H1 (cell line): ENCODE results near the gene MPHOSPH9. TPM values are rescaled to one million over a fixed set of nuclear protein-coding genes. Genes with fewer than 3 reads are reported as not detected.

Experiments used
- CTCF ChIA-PET: fragments of 300-600 bp; sonication (Branson Sonifier 250); formaldehyde crosslinking; loops from one replicate; lab custom pipeline; 2021; ENCODE audit not compliant: partially characterized antibody; lab: Charles Lee
- POLR2A ChIA-PET: fragments of 300-600 bp; sonication (Branson Sonifier 250); formaldehyde crosslinking; loops from one replicate; lab custom pipeline; 2021; ENCODE audit warnings: inconsistent platforms; ENCODE audit not compliant: partially characterized antibody; lab: Charles Lee
- DNase-seq, 2 experiments: peaks; one replicate each; pipeline versions ENCODE4 v3.0.0 to v3.0.0-alpha.2; 2010 to 2022; ENCODE audit warnings: low spot score in 2 of 2, low read depth in 1 of 2, mixed read lengths in 1 of 2
- FAIRE-seq: peaks from 2 replicates; lab custom pipeline; 2011; peaks lifted over from hg19 to GRCh38; lab: Jason Lieb, UNC
- H2AFZ ChIP-seq: 2 replicates; pipeline ENCODE4 v1.8.1; 2012; ENCODE audit warnings: low read length, inconsistent platforms
- H2AK5ac ChIP-seq: 2 replicates; pipeline ENCODE4 v1.6.1; 2013; ENCODE audit warnings: low read depth, low read length
- H2BK120ac ChIP-seq: replicated peaks from 2 replicates; pipeline ENCODE3; 2013; ENCODE audit warnings: low read depth, low read length, inconsistent platforms
- H2BK12ac ChIP-seq: 2 replicates; pipeline ENCODE4 v1.6.1; 2013; ENCODE audit warnings: low read depth, low read length
- H2BK15ac ChIP-seq: 2 replicates; pipeline ENCODE4 v1.6.1; 2013; ENCODE audit warnings: low read length
- H2BK20ac ChIP-seq: 2 replicates; pipeline ENCODE4 v1.6.1; 2013; ENCODE audit warnings: low read length
- H2BK5ac ChIP-seq: 2 replicates; pipeline ENCODE4 v1.6.1; 2013; ENCODE audit warnings: low read depth, low read length
- H3K14ac ChIP-seq: 2 replicates; pipeline ENCODE4 v1.6.1; 2013; ENCODE audit warnings: inconsistent platforms; ENCODE audit not compliant: insufficient read length
- H3K18ac ChIP-seq: 2 replicates; pipeline ENCODE4 v1.6.1; 2013; ENCODE audit warnings: low read length; ENCODE audit errors: extremely low read depth
- H3K23ac ChIP-seq: 2 replicates; pipeline ENCODE4 v1.6.1; 2013; ENCODE audit warnings: inconsistent platforms; ENCODE audit not compliant: insufficient read length
- H3K23me2 ChIP-seq: 2 replicates; pipeline ENCODE4 v1.6.1; 2013; ENCODE audit warnings: low read depth, low read length
- H3K27ac ChIP-seq: 2 replicates; pipeline ENCODE4 v1.6.1; 2011; ENCODE audit warnings: low read depth, low read length, inconsistent platforms
- H3K27me3 ChIP-seq, 4 experiments: replicated peaks in 1 of 4; 1 replicate in 1 of 4; 2 replicates in 3 of 4; pipeline versions ENCODE4 v1.6.1 to v1.8.1; 2011 to 2013; ENCODE audit warnings: low read length in 3 of 4, mild to moderate bottlenecking in 3 of 4, inconsistent platforms in 2 of 4, mixed read lengths in 2 of 4, moderate library complexity in 1 of 4; ENCODE audit not compliant: control insufficient read depth in 3 of 4, insufficient read depth in 3 of 4; ENCODE audit errors: extremely low read depth in 1 of 4
- H3K36me3 ChIP-seq, 4 experiments: 2 replicates each; pipeline versions ENCODE4 v1.6.1 to v1.8.1; 2011 to 2013; ENCODE audit warnings: mild to moderate bottlenecking in 4 of 4, low read length in 3 of 4, moderate library complexity in 2 of 4, control low read depth in 1 of 4, inconsistent platforms in 1 of 4; ENCODE audit not compliant: insufficient read depth in 4 of 4, control insufficient read depth in 2 of 4
- H3K4ac ChIP-seq: replicated peaks from 2 replicates; pipeline ENCODE3; 2013; ENCODE audit warnings: low read length, low read depth, mixed read lengths, inconsistent platforms; ENCODE audit not compliant: insufficient read length
- H3K4me1 ChIP-seq, 4 experiments: replicated peaks in 1 of 4; 1 replicate in 1 of 4; 2 replicates in 3 of 4; pipeline versions ENCODE4 v1.6.1 to v1.8.1; 2011 to 2013; ENCODE audit warnings: low read length in 3 of 4, inconsistent platforms in 2 of 4, mixed read lengths in 1 of 4; ENCODE audit not compliant: insufficient read depth in 4 of 4, control insufficient read depth in 3 of 4
- H3K4me2 ChIP-seq, 2 experiments: 2 replicates each; pipeline versions ENCODE4 v1.6.1 to v1.8.1; 2011 to 2013; ENCODE audit warnings: low read depth in 2 of 2, low read length in 2 of 2, control low read depth in 1 of 2, inconsistent platforms in 1 of 2, mild to moderate bottlenecking in 1 of 2; ENCODE audit not compliant: insufficient read depth in 1 of 2
- H3K4me3 ChIP-seq, 4 experiments: fragments of 200-600, 300-600 bp in 1 of 4; sonication (generic), shearing (Covaris generic), sonication (Bioruptor Twin) in 1 of 4; 2 replicates each; pipeline versions ENCODE4 v1.5.1 to v1.8.1; 2011 to 2016; ENCODE audit warnings: low read length in 4 of 4, low read depth in 3 of 4, control low read depth in 2 of 4, inconsistent platforms in 2 of 4, mild to moderate bottlenecking in 2 of 4, mixed read lengths in 1 of 4, moderate library complexity in 1 of 4; ENCODE audit not compliant: insufficient read depth in 2 of 4; ENCODE audit errors: extremely low read depth in 1 of 4
- H3K56ac ChIP-seq: replicated peaks from 2 replicates; pipeline ENCODE3; 2013; ENCODE audit warnings: low read depth, mild to moderate bottlenecking, mixed read lengths, low read length, inconsistent platforms; ENCODE audit not compliant: insufficient read length
- H3K79me1 ChIP-seq: 2 replicates; pipeline ENCODE4 v1.6.1; 2013; ENCODE audit warnings: low read depth, low read length, control low read depth
- H3K79me2 ChIP-seq, 2 experiments: 2 replicates each; pipeline versions ENCODE4 v1.6.1 to v1.8.1; 2012 to 2013; ENCODE audit warnings: low read length in 2 of 2, mild to moderate bottlenecking in 2 of 2, inconsistent platforms in 1 of 2; ENCODE audit not compliant: insufficient read depth in 2 of 2, control insufficient read depth in 1 of 2
- H3K9ac ChIP-seq, 4 experiments: replicated peaks in 1 of 4; 1 replicate in 1 of 4; 2 replicates in 3 of 4; pipeline versions ENCODE4 v1.6.1 to v1.8.1; 2011 to 2013; ENCODE audit warnings: low read depth in 3 of 4, low read length in 3 of 4, control low read depth in 2 of 4, mild to moderate bottlenecking in 2 of 4, moderate library complexity in 2 of 4, inconsistent platforms in 1 of 4; ENCODE audit errors: extremely low read depth in 1 of 4
- H3K9me3 ChIP-seq, 2 experiments: 2 replicates each; pipeline versions ENCODE4 v1.6.1 to v1.8.1; 2012 to 2013; ENCODE audit warnings: mild to moderate bottlenecking in 2 of 2, moderate library complexity in 2 of 2, control low read depth in 1 of 2, inconsistent platforms in 1 of 2, low read depth in 1 of 2, low read length in 1 of 2, mixed read lengths in 1 of 2; ENCODE audit not compliant: insufficient read depth in 2 of 2
- H4K20me1 ChIP-seq, 2 experiments: replicated peaks in 1 of 2; 2 replicates each; pipeline versions ENCODE3 to v1.8.1; 2011 to 2013; ENCODE audit warnings: inconsistent platforms in 2 of 2, low read length in 2 of 2, mild to moderate bottlenecking in 1 of 2; ENCODE audit not compliant: insufficient read depth in 2 of 2, control insufficient read depth in 1 of 2
- H4K5ac ChIP-seq: 2 replicates; pipeline ENCODE4 v1.6.1; 2013; ENCODE audit warnings: low read length, low read depth, mixed read lengths, inconsistent platforms; ENCODE audit not compliant: insufficient read length
- H4K8ac ChIP-seq: 2 replicates; pipeline ENCODE4 v1.8.0; 2013; ENCODE audit warnings: mild to moderate bottlenecking, moderate library complexity, low read length, inconsistent platforms; ENCODE audit not compliant: insufficient read depth; ENCODE audit errors: extremely low read depth
- H4K91ac ChIP-seq: replicated peaks from 2 replicates; pipeline ENCODE3; 2013; ENCODE audit warnings: low read length, mixed read lengths, inconsistent platforms; ENCODE audit not compliant: insufficient read length
- EGR1 ChIP-seq: IDR thresholded peaks from 2 replicates; pipeline ENCODE4 v1.6.1; 2011; ENCODE audit warnings: low read depth, low read length, borderline replicate concordance
- GTF2F1 ChIP-seq: IDR thresholded peaks from 2 replicates; pipeline ENCODE4 v1.6.1; 2012; ENCODE audit warnings: low read depth, low read length, improper control_type of control experiment, borderline replicate concordance
- JUN ChIP-seq: IDR thresholded peaks from 2 replicates; pipeline ENCODE4 v1.6.1; 2011; ENCODE audit warnings: low read depth, mild to moderate bottlenecking, improper control_type of control experiment, low read length
- POLR2A ChIP-seq, 2 experiments: IDR thresholded peaks; 1 replicate in 1 of 2; 2 replicates in 1 of 2; pipeline ENCODE4 v1.6.1; 2011; ENCODE audit warnings: low read depth in 2 of 2, low read length in 2 of 2, mild to moderate bottlenecking in 2 of 2; ENCODE audit errors: control extremely low read depth in 1 of 2
- RFX5 ChIP-seq: IDR thresholded peaks from 2 replicates; pipeline ENCODE4 v1.6.1; 2011; ENCODE audit warnings: low read depth, low read length, improper control_type of control experiment, borderline replicate concordance
- SIN3A ChIP-seq, 2 experiments: IDR thresholded peaks in 1 of 2; conservative IDR thresholded peaks in 1 of 2; 2 replicates each; pipeline ENCODE4 v1.6.1; 2011 to 2012; ENCODE audit warnings: low read length in 2 of 2, improper control_type of control experiment in 1 of 2, low read depth in 1 of 2, mild to moderate bottlenecking in 1 of 2
- SIRT6 ChIP-seq: IDR thresholded peaks from one replicate; pipeline ENCODE4 v1.7.1; 2012; ENCODE audit warnings: low read length, inconsistent platforms
- TAF7 ChIP-seq: optimal IDR thresholded peaks from 2 replicates; pipeline ENCODE3; 2011; ENCODE audit warnings: low read depth, mild to moderate bottlenecking, inconsistent platforms, low read length, moderate library complexity, borderline replicate concordance
- WGBS, 2 experiments: shearing (Covaris generic) in 1 of 2; methylation state at CpG; one replicate each; pipeline versions ENCODE4 v1.1.6 to v1.1.7; 2013 to 2015; ENCODE audit warnings: low lambda C conversion rate in 2 of 2, mixed read lengths in 2 of 2, inconsistent platforms in 1 of 2, low coverage in 1 of 2, missing lambda C conversion rate in 1 of 2; ENCODE audit not compliant: insufficient replicate concordance in 2 of 2, insufficient coverage in 1 of 2, insufficient read length in 1 of 2; ENCODE audit errors: extremely low coverage in 1 of 2, missing lambda C conversion rate in 1 of 2; 5-methylcytosine and 5-hydroxymethylcytosine counted together
- polyA plus RNA-seq, 7 experiments: library from polyadenylated mRNA; depleted of rRNA in 3 of 7; stranded (reverse) in 5 of 7; unstranded in 2 of 7; fragments of >200 nt in 5 of 7; fragments of 200-250 nt in 2 of 7; gene quantifications; 1 replicate in 5 of 7; 2 replicates in 1 of 7; 4 replicates in 1 of 7; pipeline versions ENCODE4 v1.2.1 to v1.2.3, GENCODE V29; 2011 to 2013; ENCODE audit warnings: missing spikeins in 2 of 7, mixed read lengths in 2 of 7
- total RNA-seq: library from RNA; stranded (reverse); fragmentation: NEBNext Ultra II Directional; extraction: Animal tissue kit (Norgen Biotek cat#: 25700); gene quantifications from 2 replicates; pipeline ENCODE4 v1.2.1, GENCODE V29; 2021
- TF ChIP-seq, protein P1 (sequence below), 3 experiments: IDR thresholded peaks; 1 replicate in 2 of 3; 2 replicates in 1 of 3; pipeline versions ENCODE4 v1.5.1 to v1.6.1; 2011; ENCODE audit warnings: low read length in 3 of 3, mild to moderate bottlenecking in 3 of 3, inconsistent platforms in 2 of 3, low read depth in 1 of 3, moderate library complexity in 1 of 3; ENCODE audit not compliant: insufficient read depth in 1 of 3; ENCODE audit errors: control extremely low read depth in 1 of 3

The MPHOSPH9 gene
- total and polyA plus RNA-seq, 2 of the 8 experiments (the other 6 are each of a cell fraction or from before 2014, with no cell fraction given): 8.8 to 48.8 TPM

DNA sequence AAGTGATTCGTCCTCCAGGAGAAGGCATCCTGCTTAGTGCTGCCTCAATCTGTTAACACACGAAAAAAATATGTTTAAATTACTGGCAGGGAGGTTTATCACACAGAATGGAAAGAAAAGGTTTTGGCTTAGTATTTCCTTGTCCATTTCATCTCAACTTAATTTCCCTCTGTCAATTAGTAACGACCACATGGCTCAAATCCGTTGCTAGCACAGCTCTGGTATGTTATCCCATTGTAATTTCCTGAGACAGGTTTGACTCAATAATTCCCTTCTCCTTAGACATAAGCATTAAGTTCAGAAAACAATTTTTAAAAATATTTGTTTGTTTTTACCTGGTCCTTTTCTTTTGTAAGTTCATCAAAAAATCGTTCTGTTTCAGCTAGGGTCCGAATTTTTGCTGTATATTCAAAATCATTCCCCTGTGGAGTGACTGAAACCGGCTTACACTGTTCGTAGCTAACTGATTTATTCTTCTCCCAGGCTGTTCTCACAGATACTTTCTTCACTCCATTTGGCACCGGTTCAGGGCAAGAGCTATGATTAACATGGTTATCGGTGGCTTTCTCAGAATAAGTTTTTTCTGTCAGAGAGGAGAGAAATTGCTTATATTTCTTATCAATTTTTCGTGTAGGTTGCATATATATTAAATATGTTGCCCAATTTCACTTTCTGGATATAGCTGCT, 72.0 kb downstream of the MPHOSPH9 start:
- no peak overlapping the region for H3K27ac ChIP-seq
- H3K23me2 ChIP-seq: no peaks in the 10 kb centered on the region
- H2BK15ac ChIP-seq: no peak overlapping the region
- no peak overlapping the region for H2BK20ac ChIP-seq
- H4K91ac ChIP-seq: no peak overlapping the region
- H3K18ac ChIP-seq: no peak overlapping the region
- FAIRE-seq: no peak
- DNase-seq: no peak
- no peak overlapping the region for H3K9ac ChIP-seq
- H2BK120ac ChIP-seq: no peak overlapping the region
- peaks cover 0 to 43% (median 4%) of the 10 kb centered on the region in 4 experiments; a peak in 6 of 8 replicates for H3K36me3 ChIP-seq
- no peak overlapping the region for H2AK5ac ChIP-seq
- H3K79me2 ChIP-seq: no peaks in the 10 kb centered on the region
- H3K9me3 ChIP-seq: no peaks in the 10 kb centered on the region
- no peak overlapping the region for H3K4ac ChIP-seq
- H2BK5ac ChIP-seq: no peak overlapping the region
- no peak overlapping the region for H4K8ac ChIP-seq
- no peak overlapping the region for H2BK12ac ChIP-seq
- no peak overlapping the region for H3K4me3 ChIP-seq
- CTCF ChIA-PET: interaction anchor here (0.9 to 2.0 kb wide), 3 partner anchors 117 to 172 kb away, joined by 3 to 6 read pairs (median 3); no protein-coding TSS in a partner anchor
- POLR2A ChIA-PET: interaction anchor here (0.5 to 1.0 kb wide), 2 partner anchors 70 to 602 kb away, joined by 3 to 4 read pairs; no protein-coding TSS in a partner anchor
- WGBS, 2 experiments: 83% methylated on average over 11 of the region's 11 CpGs; no CpG with 5 or more reads in 1 of the 2 experiments
- no peak overlapping the region for H3K14ac ChIP-seq
- H3K23ac ChIP-seq: no peak overlapping the region
- no peaks in the 10 kb centered on the region for H3K79me1 ChIP-seq
- H2AFZ ChIP-seq: no peak overlapping the region
- H4K5ac ChIP-seq: no peak overlapping the region
- H3K56ac ChIP-seq: no peak overlapping the region
- peaks cover 1% of the 10 kb centered on the region in 2 experiments for H4K20me1 ChIP-seq
- H3K27me3 ChIP-seq: no peaks in the 10 kb centered on the region
- no peak overlapping the region for H3K4me2 ChIP-seq
- no peaks in the 10 kb centered on the region for H3K4me1 ChIP-seq
- TF ChIP-seq POLR2A (IDR thresholded peaks at IDR 0.05; ENCODE audit: control extremely low read depth in 1 of 2, low read depth in 2 of 2, low read length in 2 of 2) (no peak), RFX5 (no peak), GTF2F1 (no peak), JUN (no peak), TAF7 (no peak), SIRT6 (no peak), EGR1 (no peak), SIN3A (conservative IDR thresholded peaks at IDR 0.05 in 1 of 2, IDR thresholded peaks at IDR 0.05 in 1 of 2; ENCODE audit: low read depth in 1 of 2, low read length in 2 of 2) (no peak)
- TF ChIP-seq, protein P1, sequence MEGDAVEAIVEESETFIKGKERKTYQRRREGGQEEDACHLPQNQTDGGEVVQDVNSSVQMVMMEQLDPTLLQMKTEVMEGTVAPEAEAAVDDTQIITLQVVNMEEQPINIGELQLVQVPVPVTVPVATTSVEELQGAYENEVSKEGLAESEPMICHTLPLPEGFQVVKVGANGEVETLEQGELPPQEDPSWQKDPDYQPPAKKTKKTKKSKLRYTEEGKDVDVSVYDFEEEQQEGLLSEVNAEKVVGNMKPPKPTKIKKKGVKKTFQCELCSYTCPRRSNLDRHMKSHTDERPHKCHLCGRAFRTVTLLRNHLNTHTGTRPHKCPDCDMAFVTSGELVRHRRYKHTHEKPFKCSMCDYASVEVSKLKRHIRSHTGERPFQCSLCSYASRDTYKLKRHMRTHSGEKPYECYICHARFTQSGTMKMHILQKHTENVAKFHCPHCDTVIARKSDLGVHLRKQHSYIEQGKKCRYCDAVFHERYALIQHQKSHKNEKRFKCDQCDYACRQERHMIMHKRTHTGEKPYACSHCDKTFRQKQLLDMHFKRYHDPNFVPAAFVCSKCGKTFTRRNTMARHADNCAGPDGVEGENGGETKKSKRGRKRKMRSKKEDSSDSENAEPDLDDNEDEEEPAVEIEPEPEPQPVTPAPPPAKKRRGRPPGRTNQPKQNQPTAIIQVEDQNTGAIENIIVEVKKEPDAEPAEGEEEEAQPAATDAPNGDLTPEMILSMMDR (IDR thresholded peaks at IDR 0.05; ENCODE audit: control extremely low read depth in 1 of 3, insufficient read depth in 1 of 3, low read depth in 1 of 3, low read length in 3 of 3): no peak
